ENCODE measurements around the gene PRDM1. TPM values are rescaled to one million over a fixed set of nuclear protein-coding genes. Genes with fewer than 3 reads are reported as not detected.

The PRDM1 gene
- total and polyA plus RNA-seq, 10 donors: 2.2 to 63.7 (median 42.3) TPM

DNA sequence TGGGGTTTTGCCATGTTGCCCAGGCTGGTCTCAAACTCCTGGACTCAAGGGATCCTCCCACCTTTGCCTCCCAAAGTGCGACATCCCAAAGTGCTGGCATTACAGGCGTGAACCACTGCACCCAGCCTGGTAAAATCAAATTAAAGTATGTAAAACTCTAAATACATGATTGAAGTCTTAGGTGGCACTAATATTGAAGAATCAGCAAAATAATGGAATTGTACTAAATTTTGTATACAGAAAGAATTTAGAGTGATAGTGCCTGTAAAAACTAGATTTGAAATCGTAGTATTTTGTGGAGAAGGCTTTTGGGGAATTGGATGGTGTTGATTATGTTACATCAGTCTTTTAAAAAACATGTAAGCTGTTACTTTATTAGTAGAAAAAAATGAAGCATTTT lies 10.0 kb upstream of the PRDM1 start:
- WGBS, 5 donors: 91 to 97% (median 94%) methylated on average over 3 of the region's 3 CpGs
- Histone ChIP-seq H3K36me3 (no peaks in the 10 kb centered on the region), H3K9me3 (no peaks in the 10 kb centered on the region), H3K27ac (no peak overlapping the region), H3K27me3 (replicated peaks in 1 of 7) (no peaks in the 10 kb centered on the region), H3K4me3 (no peak overlapping the region), H3K4me1 (no peaks in the 10 kb centered on the region)
- no peak for DNase-seq
- no peak for TF ChIP-seq POLR2AphosphoS5 (IDR thresholded peaks at IDR 0.05)
- no peak for TF ChIP-seq POLR2A (IDR thresholded peaks at IDR 0.05)
- TF ChIP-seq, protein P1, sequence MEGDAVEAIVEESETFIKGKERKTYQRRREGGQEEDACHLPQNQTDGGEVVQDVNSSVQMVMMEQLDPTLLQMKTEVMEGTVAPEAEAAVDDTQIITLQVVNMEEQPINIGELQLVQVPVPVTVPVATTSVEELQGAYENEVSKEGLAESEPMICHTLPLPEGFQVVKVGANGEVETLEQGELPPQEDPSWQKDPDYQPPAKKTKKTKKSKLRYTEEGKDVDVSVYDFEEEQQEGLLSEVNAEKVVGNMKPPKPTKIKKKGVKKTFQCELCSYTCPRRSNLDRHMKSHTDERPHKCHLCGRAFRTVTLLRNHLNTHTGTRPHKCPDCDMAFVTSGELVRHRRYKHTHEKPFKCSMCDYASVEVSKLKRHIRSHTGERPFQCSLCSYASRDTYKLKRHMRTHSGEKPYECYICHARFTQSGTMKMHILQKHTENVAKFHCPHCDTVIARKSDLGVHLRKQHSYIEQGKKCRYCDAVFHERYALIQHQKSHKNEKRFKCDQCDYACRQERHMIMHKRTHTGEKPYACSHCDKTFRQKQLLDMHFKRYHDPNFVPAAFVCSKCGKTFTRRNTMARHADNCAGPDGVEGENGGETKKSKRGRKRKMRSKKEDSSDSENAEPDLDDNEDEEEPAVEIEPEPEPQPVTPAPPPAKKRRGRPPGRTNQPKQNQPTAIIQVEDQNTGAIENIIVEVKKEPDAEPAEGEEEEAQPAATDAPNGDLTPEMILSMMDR (IDR thresholded peaks at IDR 0.05 in 8 of 11, conservative IDR thresholded peaks at IDR 0.05 in 3 of 11): no peak
- intact Hi-C loops (cut with DNase I; ENCODE audit: low total_unique reads): no loop called here

DNA sequence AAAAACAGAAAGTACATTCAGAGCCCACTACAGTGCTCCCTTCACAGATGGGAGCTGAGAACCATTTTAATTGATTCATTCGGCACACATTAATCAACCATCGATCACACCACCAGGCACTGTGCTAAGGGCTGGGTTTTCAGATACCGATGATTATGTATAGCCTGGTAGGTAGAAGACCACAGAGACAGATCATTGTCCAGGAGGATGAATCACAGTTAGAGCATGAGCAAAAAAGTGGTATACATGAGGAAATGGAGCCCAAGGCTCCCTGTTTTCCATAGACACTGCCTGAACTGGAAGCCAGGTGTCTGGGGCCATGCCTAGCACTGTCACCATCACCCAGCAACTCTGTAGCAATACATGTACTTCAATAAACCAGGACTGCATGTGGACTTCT lies 9.0 kb upstream of the PRDM1 start:
- no peaks in the 10 kb centered on the region for H3K36me3 ChIP-seq
- no peaks in the 10 kb centered on the region for H3K27me3 ChIP-seq (replicated peaks in 1 of 7)
- TF ChIP-seq, protein P1 (IDR thresholded peaks at IDR 0.05 in 8 of 11, conservative IDR thresholded peaks at IDR 0.05 in 3 of 11): no peak
- TF ChIP-seq POLR2A (IDR thresholded peaks at IDR 0.05) (no peak), POLR2AphosphoS5 (IDR thresholded peaks at IDR 0.05) (no peak)
- no peak overlapping the region for H3K4me3 ChIP-seq
- no peak for DNase-seq
- H3K27ac ChIP-seq: no peak overlapping the region
- intact Hi-C loops (cut with DNase I; ENCODE audit: low total_unique reads): no loop called here
- no peaks in the 10 kb centered on the region for H3K9me3 ChIP-seq
- WGBS, 5 donors: 87 to 97% (median 90%) methylated on average over 3 of the region's 3 CpGs
- H3K4me1 ChIP-seq: no peaks in the 10 kb centered on the region

DNA sequence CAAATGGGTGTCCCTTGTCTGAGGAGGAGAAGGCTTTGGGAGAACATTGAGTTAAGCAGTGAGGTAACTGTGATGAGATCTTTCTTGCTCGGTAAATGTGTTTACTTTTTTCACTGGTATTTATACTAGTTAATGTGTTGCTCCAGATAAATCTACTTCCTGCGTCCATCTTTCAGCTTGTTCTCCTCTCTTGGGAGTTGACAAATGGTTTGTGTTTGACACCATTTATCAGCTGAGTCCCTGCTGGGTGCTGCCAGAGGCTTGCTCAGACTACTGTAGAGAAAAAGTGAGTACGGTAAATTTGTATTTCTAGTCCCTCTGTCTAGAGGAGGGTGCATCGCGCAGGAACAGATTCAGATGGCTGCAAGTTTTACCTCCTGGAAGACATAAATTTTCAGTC lies 8.3 kb upstream of the PRDM1 start:
- DNase-seq: no peak
- H3K36me3 ChIP-seq: no peaks in the 10 kb centered on the region
- 81 to 92% (median 88%) methylated on average over 5 of the region's 5 CpGs for WGBS, 5 donors
- TF ChIP-seq, protein P1 (IDR thresholded peaks at IDR 0.05 in 8 of 11, conservative IDR thresholded peaks at IDR 0.05 in 3 of 11): no peak
- TF ChIP-seq POLR2A (IDR thresholded peaks at IDR 0.05) (no peak), POLR2AphosphoS5 (IDR thresholded peaks at IDR 0.05) (no peak)
- H3K27me3 ChIP-seq (replicated peaks in 1 of 7): no peaks in the 10 kb centered on the region
- no peaks in the 10 kb centered on the region for H3K9me3 ChIP-seq
- H3K4me1 ChIP-seq: no peaks in the 10 kb centered on the region
- no peak overlapping the region for H3K27ac ChIP-seq
- intact Hi-C loops (cut with DNase I; ENCODE audit: low total_unique reads): no loop called here
- no peak overlapping the region for H3K4me3 ChIP-seq

DNA sequence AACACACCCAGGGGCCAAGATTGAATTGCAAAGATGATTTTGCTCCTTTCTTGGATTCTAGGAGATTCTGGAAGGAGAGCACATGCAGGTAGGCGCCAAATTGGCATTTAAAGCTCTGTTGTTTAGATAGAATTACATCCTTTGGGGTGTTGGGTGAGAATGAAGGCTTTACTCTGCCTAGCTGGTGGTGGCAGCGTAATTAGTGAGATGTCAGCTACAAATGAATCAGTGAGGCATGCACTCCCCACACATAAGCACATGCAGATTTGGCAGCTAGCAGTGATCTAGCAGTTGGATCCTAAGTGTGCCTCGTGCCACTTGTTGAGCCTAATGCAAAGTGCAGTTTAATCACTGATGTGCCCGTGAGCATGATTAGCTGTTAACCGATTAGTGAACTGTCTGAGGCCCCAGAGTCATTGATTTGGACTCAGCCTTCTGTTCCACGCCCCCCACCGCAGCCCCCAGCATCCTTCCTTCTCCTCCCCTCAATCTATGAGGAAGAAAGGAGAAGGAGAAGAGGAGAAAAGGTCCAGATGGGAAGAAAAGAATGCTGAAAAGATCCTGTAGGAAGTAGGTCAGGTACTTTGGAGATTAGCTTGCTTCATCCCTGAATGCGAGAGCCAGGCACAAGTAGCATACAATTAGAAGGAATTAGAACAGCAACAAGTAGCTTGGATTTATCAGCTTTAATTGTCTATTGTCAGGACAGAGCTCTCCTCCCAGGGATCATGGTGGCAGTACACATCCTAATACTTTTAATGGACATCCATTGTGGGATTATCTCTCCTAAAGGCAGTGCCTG lies 6.0 kb upstream of the PRDM1 start:
- DNase-seq: no peak
- no peak for TF ChIP-seq POLR2A (IDR thresholded peaks at IDR 0.05)
- Histone ChIP-seq H3K4me3 (no peak overlapping the region), H3K36me3 (no peaks in the 10 kb centered on the region), H3K27me3 (replicated peaks in 1 of 7) (no peaks in the 10 kb centered on the region), H3K9me3 (no peaks in the 10 kb centered on the region), H3K4me1 (peaks cover 8 to 21% (median 14%) of the 10 kb centered on the region in 6 donors), H3K27ac (no peak overlapping the region)
- 84 to 95% (median 90%) methylated on average over 8 of the region's 8 CpGs for WGBS, 5 donors
- intact Hi-C loops (cut with DNase I; ENCODE audit: low total_unique reads): loop anchor here (10.0 kb wide), 1 partner anchor 85 kb away; no protein-coding TSS in a partner anchor
